ENCODE data around the gene MAMDC4.
A peak's percentile ranks its signal among the peaks of the same experiment; 100 is the strongest.
"Not testable (repeated sequence)": the region's sequence is repeated elsewhere in the genome, so short reads cannot be mapped to it uniquely, and the experiment has no call there.

The MAMDC4 gene

GRCh38 chr9:136840877-136841645 is 11.1 kb upstream of the MAMDC4 start:
- no peak overlapping the region for H3K27ac ChIP-seq (ENCODE audit: low read length)
- H2AFZ ChIP-seq (ENCODE audit: low read length): no peak overlapping the region
- peaks cover 8% of the 10 kb centered on the region for H3F3A ChIP-seq (ENCODE audit: insufficient read depth, low read length)

GRCh38 chr9:136841646-136842379 is 10.3 kb upstream of the MAMDC4 start:
- H3K27ac ChIP-seq (ENCODE audit: low read length); H3F3A ChIP-seq (ENCODE audit: insufficient read depth, low read length); H3K36me3 ChIP-seq (replicated peaks; ENCODE audit: insufficient read depth, low read length); H3K9me2 ChIP-seq (replicated peaks; ENCODE audit: insufficient read depth, low read length); H3K4me3 ChIP-seq (ENCODE audit: low read length); H4K20me1 ChIP-seq (ENCODE audit: insufficient read depth, low read length); H3K27me3 ChIP-seq (replicated peaks; ENCODE audit: insufficient read depth, low read length); H3K9me3 ChIP-seq (replicated peaks; ENCODE audit: insufficient read depth, low read length); DNase-seq; H2AFZ ChIP-seq (ENCODE audit: low read length); H3K4me1 ChIP-seq (ENCODE audit: low read length); H3K79me2 ChIP-seq (ENCODE audit: low read length); H3K9ac ChIP-seq (ENCODE audit: low read length): not testable (repeated sequence)
- H3K4me2 ChIP-seq (ENCODE audit: low read depth, low read length): peak overlapping the region; percentile 93; the same call in 1 of the 2 replicates

More at GRCh38 chr9:136840877-136841645, 11.1 kb upstream of the MAMDC4 start:
- Histone ChIP-seq H3K4me3 (ENCODE audit: low read length) (no peak overlapping the region), H3K9ac (ENCODE audit: low read length) (no peak overlapping the region), H3K9me3 (replicated peaks; ENCODE audit: insufficient read depth, low read length) (no peaks in the 10 kb centered on the region), H3K79me2 (ENCODE audit: low read length) (no peaks in the 10 kb centered on the region), H3K36me3 (replicated peaks; ENCODE audit: insufficient read depth, low read length) (no peaks in the 10 kb centered on the region), H3K4me2 (ENCODE audit: low read depth, low read length) (no peak overlapping the region), H4K20me1 (ENCODE audit: insufficient read depth, low read length) (no peaks in the 10 kb centered on the region), H3K4me1 (ENCODE audit: low read length) (peaks cover 7% of the 10 kb centered on the region; the same call in 1 of the 2 replicates), H3K9me2 (replicated peaks; ENCODE audit: insufficient read depth, low read length) (no peaks in the 10 kb centered on the region), H3K27me3 (replicated peaks; ENCODE audit: insufficient read depth, low read length) (no peaks in the 10 kb centered on the region)
- no peak for DNase-seq
- TF ChIP-seq CTCF (IDR thresholded peaks at IDR 0.05; ENCODE audit: low read length) (no peak), EZH2 (optimal IDR thresholded peaks at IDR 0.05; ENCODE audit: low read depth, low read length) (no peak)

- not testable (repeated sequence) for H4K20me1 ChIP-seq (ENCODE audit: insufficient read depth, low read length); H3K27me3 ChIP-seq (replicated peaks; ENCODE audit: insufficient read depth, low read length); H3K9me2 ChIP-seq (replicated peaks; ENCODE audit: insufficient read depth, low read length); H3F3A ChIP-seq (ENCODE audit: insufficient read depth, low read length); H3K4me1 ChIP-seq (ENCODE audit: low read length); H3K9me3 ChIP-seq (replicated peaks; ENCODE audit: insufficient read depth, low read length); H3K36me3 ChIP-seq (replicated peaks; ENCODE audit: insufficient read depth, low read length); H3K79me2 ChIP-seq (ENCODE audit: low read length)
- Histone ChIP-seq H3K4me2 (ENCODE audit: low read depth, low read length) (peak within 1 kb of the TSS; percentile 93), H3K4me3 (ENCODE audit: low read length) (peak within 1 kb of the TSS; percentile 87), H3K9ac (ENCODE audit: low read length) (peak within 1 kb of the TSS; percentile 45; the same call in 1 of the 2 replicates), H3K27ac (ENCODE audit: low read length) (peak within 1 kb of the TSS; percentile 43; the same call in 1 of the 2 replicates), H2AFZ (ENCODE audit: low read length) (peak within 1 kb of the TSS; percentile 83)
- DNase-seq: peak; percentile 81
- TF ChIP-seq CTCF (IDR thresholded peaks at IDR 0.05; ENCODE audit: low read length): peak; percentile 76
Observed at GRCh38 chr9:136842380-136842948, 9.7 kb upstream of the MAMDC4 start, which contains the start of gene AJM1. AJM1 (plus strand) TSS chr9:136842478; CDS start chr9:136844415, 1,937 bp downstream.

GRCh38 chr9:136843159-136843800 is 8.9 kb upstream of the MAMDC4 start:
- H3K9me3 ChIP-seq (replicated peaks; ENCODE audit: insufficient read depth, low read length); H3K27me3 ChIP-seq (replicated peaks; ENCODE audit: insufficient read depth, low read length); H3K36me3 ChIP-seq (replicated peaks; ENCODE audit: insufficient read depth, low read length); H3K9me2 ChIP-seq (replicated peaks; ENCODE audit: insufficient read depth, low read length); H3K79me2 ChIP-seq (ENCODE audit: low read length); H4K20me1 ChIP-seq (ENCODE audit: insufficient read depth, low read length); H2AFZ ChIP-seq (ENCODE audit: low read length); H3K4me1 ChIP-seq (ENCODE audit: low read length); DNase-seq: not testable (repeated sequence)
- Histone ChIP-seq H3K27ac (ENCODE audit: low read length) (peak overlapping the region; percentile 43; the same call in 1 of the 2 replicates), H3K4me3 (ENCODE audit: low read length) (peak overlapping the region; percentile 42), H3K9ac (ENCODE audit: low read length) (peak overlapping the region; percentile 45; the same call in 1 of the 2 replicates), H3F3A (ENCODE audit: insufficient read depth, low read length) (peaks cover 16% of the 10 kb centered on the region), H3K4me2 (ENCODE audit: low read depth, low read length) (peak overlapping the region; percentile 93)

Measured in MM.1S (cell line).